ENCODE results near the gene CCDC159. TPM values are rescaled to one million over a fixed set of nuclear protein-coding genes. Genes with fewer than 3 reads are reported as not detected.

The CCDC159 gene
- total RNA-seq, 2 donors from 2014 or later, result 12.2 to 15.2 TPM

GRCh38 chr19:11397089-11397610, 50.8 kb downstream of the CCDC159 start:
- Histone ChIP-seq H3K27me3 (ENCODE audit: control insufficient read depth, insufficient read depth, low read length, poor library complexity, severe bottlenecking) (no peaks in the 10 kb centered on the region), H3K9me3 (ENCODE audit: control insufficient read depth, low read length) (no peaks in the 10 kb centered on the region), H3K4me3 (ENCODE audit: low read length) (no peak overlapping the region), H3K27ac (ENCODE audit: low read depth, low read length) (no peak overlapping the region), H3K9ac (ENCODE audit: extremely low read depth, low read length, poor library complexity, severe bottlenecking) (no peak overlapping the region), H3K36me3 (ENCODE audit: control insufficient read depth, insufficient read depth, low read length) (peaks cover under 1% of the 10 kb centered on the region), H3K4me1 (ENCODE audit: control insufficient read depth, insufficient read depth, low read length) (no peaks in the 10 kb centered on the region)
- WGBS, 2 experiments (ENCODE audit: insufficient coverage in 1 of 2, insufficient read length in 1 of 2), result 87 to 93% methylated on average over 10 to 20 of the region's 22 CpGs
- TF ChIP-seq CTCF (conservative IDR thresholded peaks at IDR 0.05), result no peak
- Mint-ChIP-seq H3K4me1 (peaks cover 4% of the 10 kb centered on the region), H3K36me3 (ENCODE audit: low read depth) (peaks cover 48% of the 10 kb centered on the region), H3K27ac (no peak overlapping the region), H3K4me3 (no peak overlapping the region), H3K27me3 (ENCODE audit: insufficient read depth) (no peaks in the 10 kb centered on the region), H3K9me3 (no peaks in the 10 kb centered on the region)
- DNase-seq, result no peak

- Histone ChIP-seq H3K9me3 (ENCODE audit: control insufficient read depth, low read length) (no peaks in the 10 kb centered on the region), H3K4me1 (ENCODE audit: control insufficient read depth, insufficient read depth, low read length) (no peaks in the 10 kb centered on the region), H3K36me3 (ENCODE audit: control insufficient read depth, insufficient read depth, low read length) (peaks cover 4% of the 10 kb centered on the region), H3K9ac (ENCODE audit: extremely low read depth, low read length, poor library complexity, severe bottlenecking) (no peak overlapping the region), H3K4me3 (ENCODE audit: low read length) (no peak overlapping the region), H3K27me3 (ENCODE audit: control insufficient read depth, insufficient read depth, low read length, poor library complexity, severe bottlenecking) (no peaks in the 10 kb centered on the region), H3K27ac (ENCODE audit: low read depth, low read length) (no peak overlapping the region)
- DNase-seq, result no peak
- H3K27me3 Mint-ChIP-seq (ENCODE audit: insufficient read depth), result no peaks in the 10 kb centered on the region
- TF ChIP-seq CTCF (conservative IDR thresholded peaks at IDR 0.05), result no peak
- 94 to 100% methylated on average over 7 to 9 of the region's 9 CpGs for WGBS, 2 experiments (ENCODE audit: insufficient coverage in 1 of 2, insufficient read length in 1 of 2)
- H3K4me1 Mint-ChIP-seq, result peaks cover 4% of the 10 kb centered on the region
- no peaks in the 10 kb centered on the region for H3K9me3 Mint-ChIP-seq
- no peak overlapping the region for H3K4me3 Mint-ChIP-seq
- peaks cover 53% of the 10 kb centered on the region for H3K36me3 Mint-ChIP-seq (ENCODE audit: low read depth)
- no peak overlapping the region for H3K27ac Mint-ChIP-seq
These were observed 53.3 kb downstream of the CCDC159 start for GRCh38 chr19:11399667-11400066.

GRCh38 chr19:11400798-11401197, 54.5 kb downstream of the CCDC159 start:
- H3K36me3 Mint-ChIP-seq (ENCODE audit: low read depth), result peaks cover 54% of the 10 kb centered on the region

More at GRCh38 chr19:11400798-11401197, 54.5 kb downstream of the CCDC159 start:
- Mint-ChIP-seq H3K27me3 (ENCODE audit: insufficient read depth) (no peaks in the 10 kb centered on the region), H3K27ac (no peak overlapping the region), H3K9me3 (no peaks in the 10 kb centered on the region), H3K4me1 (no peaks in the 10 kb centered on the region), H3K4me3 (no peak overlapping the region)
- TF ChIP-seq CTCF (conservative IDR thresholded peaks at IDR 0.05), result no peak
- Histone ChIP-seq H3K27me3 (ENCODE audit: control insufficient read depth, insufficient read depth, low read length, poor library complexity, severe bottlenecking) (no peaks in the 10 kb centered on the region), H3K4me3 (ENCODE audit: low read length) (no peak overlapping the region), H3K27ac (ENCODE audit: low read depth, low read length) (no peak overlapping the region), H3K9me3 (ENCODE audit: control insufficient read depth, low read length) (no peaks in the 10 kb centered on the region), H3K9ac (ENCODE audit: extremely low read depth, low read length, poor library complexity, severe bottlenecking) (no peak overlapping the region), H3K36me3 (ENCODE audit: control insufficient read depth, insufficient read depth, low read length) (peaks cover 4% of the 10 kb centered on the region), H3K4me1 (ENCODE audit: control insufficient read depth, insufficient read depth, low read length) (no peaks in the 10 kb centered on the region)
- 86% methylated on average over 1 of the region's 1 CpG; no CpG with 5 or more reads in 1 of the 2 experiments for WGBS, 2 experiments (ENCODE audit: insufficient coverage in 1 of 2, insufficient read length in 1 of 2)
- DNase-seq, result no peak

Data from endodermal cell (in vitro differentiated cells).